ENCODE results near the gene VAV3.

Gene VAV3

GRCh38 chr1:107534632-107535031 lies 430.3 kb downstream of the VAV3 start:
- DNase-seq (ENCODE audit: low read depth in 2 of 2), result no peak

GRCh38 chr1:107533436-107533835 lies 431.5 kb downstream of the VAV3 start:
- DNase-seq (ENCODE audit: low read depth in 2 of 2), result no peak

- DNase-seq (ENCODE audit: low read depth in 2 of 2), result no peak
Measured at GRCh38 chr1:107532318-107532717, 432.7 kb downstream of the VAV3 start.

GRCh38 chr1:107531065-107531908 lies 433.7 kb downstream of the VAV3 start:
- DNase-seq (ENCODE audit: low read depth in 2 of 2), result no peak

DNA sequence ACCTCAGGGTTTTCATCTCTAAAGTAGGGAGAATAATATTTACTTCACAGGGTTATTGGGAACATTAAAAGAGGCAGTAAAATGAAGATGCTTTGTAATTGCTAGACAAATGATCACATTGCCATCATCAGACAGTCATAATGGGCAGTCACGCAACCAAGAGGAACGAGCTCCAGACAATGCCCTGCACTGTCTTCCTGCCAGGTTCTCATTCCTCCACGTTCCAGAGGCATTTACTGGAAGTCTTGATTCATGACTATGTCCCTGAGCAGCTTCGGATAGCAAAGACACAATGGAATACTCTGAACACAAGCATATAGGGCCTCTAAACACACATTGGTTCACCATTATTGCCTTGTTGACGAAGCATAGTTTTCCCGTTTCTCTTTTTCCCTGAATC lies 434.4 kb downstream of the VAV3 start:
- no peak for DNase-seq (ENCODE audit: low read depth in 2 of 2)

DNA sequence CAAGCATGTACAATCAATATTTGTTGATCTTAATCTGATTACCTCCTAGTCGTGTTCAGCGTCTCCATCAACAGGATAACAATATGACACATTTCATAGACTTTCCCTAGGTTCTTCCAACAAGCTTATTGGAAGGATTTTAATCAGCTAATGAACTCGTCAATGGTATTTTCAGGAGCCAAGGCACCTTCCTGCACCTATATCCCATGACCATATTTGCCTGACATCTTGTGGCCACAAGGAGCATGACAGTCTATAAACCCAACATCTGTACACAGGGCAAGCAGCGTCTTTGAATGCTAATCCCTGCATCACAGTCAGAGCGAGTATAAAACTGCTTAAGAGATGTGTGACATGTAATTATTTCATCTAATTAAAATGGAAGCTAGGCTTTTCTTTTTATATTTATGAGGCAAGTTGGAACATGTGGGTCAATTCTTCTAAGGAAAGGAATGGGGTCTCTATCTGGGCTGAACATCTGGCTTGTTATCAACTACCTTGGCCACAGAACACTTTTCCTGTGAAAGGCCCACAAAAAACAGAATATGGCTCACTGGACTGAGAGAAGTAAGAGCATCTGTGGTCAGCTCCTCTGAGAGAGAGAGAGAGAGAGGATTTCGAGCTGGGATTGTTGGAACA lies 435.4 kb downstream of the VAV3 start:
- no peak for DNase-seq (ENCODE audit: low read depth in 2 of 2)

DNA sequence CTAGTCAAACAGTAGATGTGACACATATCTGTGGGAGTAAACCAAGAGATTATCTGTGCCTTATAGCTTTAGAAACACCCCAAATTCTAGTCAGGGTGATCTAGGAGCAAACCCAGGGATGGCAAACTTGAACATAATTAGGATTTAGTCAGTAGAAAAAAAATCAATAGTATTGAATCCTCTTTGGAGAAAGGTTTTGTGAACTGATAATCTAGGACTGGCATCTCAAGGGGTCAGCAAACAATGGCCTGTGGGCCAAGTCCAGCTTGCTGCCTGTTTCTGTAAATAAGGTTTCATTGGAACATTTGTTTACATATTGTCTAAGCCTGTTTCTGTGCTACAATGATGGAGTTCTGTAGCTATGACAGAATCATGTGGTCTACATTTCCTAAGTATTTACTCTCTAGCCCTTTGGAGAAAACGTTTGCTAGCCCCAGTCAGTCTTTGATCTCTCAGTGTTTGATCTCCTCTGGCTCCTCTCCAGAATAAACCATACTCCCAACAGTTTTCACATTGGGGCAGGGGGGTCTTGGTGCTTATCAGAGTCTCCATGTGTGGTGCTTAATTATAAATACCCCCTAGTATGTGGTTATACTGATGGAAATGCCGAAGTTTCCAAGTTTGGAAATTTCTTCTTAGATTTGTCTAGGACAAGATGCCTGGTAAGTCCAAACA lies 438.3 kb downstream of the VAV3 start:
- DNase-seq (ENCODE audit: low read depth in 2 of 2), result no peak

DNA sequence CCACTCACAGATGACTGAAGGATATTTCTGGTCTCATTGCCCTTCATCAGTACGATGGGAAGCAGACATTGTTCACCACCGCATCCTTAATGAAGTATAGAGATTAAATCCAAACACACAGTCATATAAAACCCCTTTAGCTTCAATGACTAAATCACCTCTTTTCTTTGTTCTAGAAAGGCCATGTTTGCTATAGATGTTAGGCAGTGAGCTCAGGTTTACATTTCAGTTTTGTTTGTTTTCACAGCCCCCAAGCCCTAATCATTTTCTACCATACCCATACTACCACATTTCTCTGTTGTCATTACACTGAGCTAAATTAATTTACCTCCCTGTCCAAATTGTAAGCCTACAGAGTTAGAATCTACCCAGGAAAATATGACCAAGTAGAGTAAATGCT lies 439.0 kb downstream of the VAV3 start:
- DNase-seq (ENCODE audit: low read depth in 2 of 2), result no peak

GRCh38 chr1:107525145-107525544 lies 439.8 kb downstream of the VAV3 start:
- DNase-seq (ENCODE audit: low read depth in 2 of 2), result no peak

GRCh38 chr1:107524301-107524700 lies 440.7 kb downstream of the VAV3 start:
- DNase-seq (ENCODE audit: low read depth in 2 of 2), result no peak

GRCh38 chr1:107523736-107524135 lies 441.2 kb downstream of the VAV3 start:
- DNase-seq (ENCODE audit: low read depth in 2 of 2), result no peak

- DNase-seq (ENCODE audit: low read depth in 2 of 2), result no peak
Measured at GRCh38 chr1:107523061-107523460, 441.9 kb downstream of the VAV3 start.
